GM18502 (cell line): ENCODE data around the gene ST3GAL5.

ENCODE experiments used
- ATAC-seq: cut with Tn5 transposase; IDR thresholded peaks from one replicate; pipeline ENCODE4 v1.9.1; 2021; ENCODE audit warnings: mild to moderate bottlenecking; ENCODE audit not compliant: unreplicated experiment, poor library complexity

The ST3GAL5 gene

GRCh38 chr2:85868822-85869221, 20.0 kb downstream of the ST3GAL5 start:
- no peak for ATAC-seq

- ATAC-seq, result no peak
Observed at GRCh38 chr2:85867556-85868292, 21.1 kb downstream of the ST3GAL5 start.

- no peak for ATAC-seq
Observed at GRCh38 chr2:85867121-85867520, 21.7 kb downstream of the ST3GAL5 start.

GRCh38 chr2:85866165-85866659, 22.6 kb downstream of the ST3GAL5 start:
- no peak for ATAC-seq

DNA sequence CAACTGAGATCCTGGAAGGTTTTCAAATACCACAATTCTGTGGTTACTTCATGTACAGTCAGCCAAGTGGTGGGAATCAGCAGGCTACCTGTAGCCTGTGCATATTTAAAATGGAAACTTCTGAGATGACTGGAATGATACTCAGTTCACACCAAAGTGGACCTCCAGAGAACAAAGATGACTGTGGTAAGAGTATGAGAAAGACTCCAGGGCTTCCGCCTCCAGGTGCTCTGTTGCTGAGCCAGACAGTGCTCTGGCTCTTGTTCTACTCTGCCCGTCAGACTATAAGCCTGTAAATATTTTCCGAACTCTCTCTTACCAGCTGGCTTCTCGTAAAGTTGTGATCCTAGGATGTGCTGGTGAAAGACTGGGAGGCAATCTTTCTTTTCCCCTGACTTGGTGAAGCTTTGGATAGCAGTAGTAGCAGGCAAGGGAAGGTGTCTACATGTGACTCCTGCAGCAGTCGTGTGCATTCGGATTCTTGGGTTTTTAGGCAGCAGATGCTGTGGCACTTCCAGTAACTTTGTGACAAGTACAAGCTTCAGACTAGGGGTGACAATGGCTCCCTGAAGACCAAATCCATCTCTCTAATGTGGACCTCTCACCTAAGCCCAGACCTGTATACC, 23.1 kb downstream of the ST3GAL5 start:
- ATAC-seq, result peak; percentile 81

DNA sequence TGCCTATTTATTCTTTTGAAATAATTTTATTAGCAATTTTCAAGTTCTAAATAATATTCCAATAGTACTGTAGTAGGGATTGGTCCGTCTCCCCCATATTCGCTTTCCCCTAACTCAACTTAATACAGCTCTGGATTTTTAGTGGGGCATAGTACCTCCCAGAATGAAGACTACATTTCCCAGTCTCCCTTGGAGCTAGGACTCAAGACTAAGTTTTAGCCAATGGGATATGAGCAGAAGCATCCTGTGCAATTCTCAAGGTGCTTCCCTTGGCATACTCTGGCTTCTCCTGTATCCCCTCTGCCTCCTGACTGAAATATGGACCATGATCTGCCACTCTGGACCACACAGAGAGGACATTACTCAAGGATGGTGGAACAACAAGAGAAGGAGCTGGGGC, 24.1 kb downstream of the ST3GAL5 start:
- no peak for ATAC-seq

- ATAC-seq, result no peak
Observed at GRCh38 chr2:85862426-85862825, 26.4 kb downstream of the ST3GAL5 start.

DNA sequence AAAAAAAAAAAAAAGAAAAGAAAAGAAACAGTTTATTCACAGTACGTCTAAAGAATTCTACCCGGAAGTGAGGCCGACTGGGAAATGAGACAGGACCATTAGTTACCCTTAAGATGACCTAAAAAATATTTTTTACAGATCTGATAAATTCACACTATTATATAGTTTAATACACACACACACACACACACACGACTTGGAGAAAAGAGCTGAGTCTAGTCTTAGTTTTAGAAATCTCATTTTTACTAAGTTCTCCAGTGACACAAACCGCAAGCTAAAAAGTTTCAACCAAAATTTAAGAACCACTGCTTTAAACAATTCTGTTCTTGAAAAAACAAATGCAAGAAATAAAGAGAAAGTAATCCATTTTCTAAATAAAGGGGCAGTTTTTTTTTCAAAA, 27.1 kb downstream of the ST3GAL5 start:
- ATAC-seq, result no peak

GRCh38 chr2:85861180-85861579, 27.6 kb downstream of the ST3GAL5 start:
- peak; percentile 59 for ATAC-seq

GRCh38 chr2:85858841-85859240, 29.9 kb downstream of the ST3GAL5 start:
- no peak for ATAC-seq

DNA sequence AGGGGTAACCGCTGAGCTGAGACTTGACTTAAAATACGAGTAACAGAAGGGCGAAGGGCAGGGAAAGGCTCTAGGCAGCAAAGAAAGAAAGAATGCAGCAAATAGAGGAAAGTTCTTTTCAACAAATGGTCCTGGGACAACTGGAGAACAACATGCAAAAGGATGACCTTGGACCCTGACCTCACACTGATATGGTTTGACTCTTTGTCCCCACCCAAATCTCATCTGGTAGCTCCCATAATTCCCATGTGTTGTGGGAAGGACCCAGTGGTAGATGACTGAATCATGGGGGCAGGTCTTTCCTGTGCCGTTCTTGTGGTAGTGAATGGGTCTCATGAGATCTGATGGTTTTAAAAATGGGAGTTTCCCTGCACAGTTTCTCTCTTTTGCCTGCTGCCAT, 33.9 kb downstream of the ST3GAL5 start:
- no peak for ATAC-seq

DNA sequence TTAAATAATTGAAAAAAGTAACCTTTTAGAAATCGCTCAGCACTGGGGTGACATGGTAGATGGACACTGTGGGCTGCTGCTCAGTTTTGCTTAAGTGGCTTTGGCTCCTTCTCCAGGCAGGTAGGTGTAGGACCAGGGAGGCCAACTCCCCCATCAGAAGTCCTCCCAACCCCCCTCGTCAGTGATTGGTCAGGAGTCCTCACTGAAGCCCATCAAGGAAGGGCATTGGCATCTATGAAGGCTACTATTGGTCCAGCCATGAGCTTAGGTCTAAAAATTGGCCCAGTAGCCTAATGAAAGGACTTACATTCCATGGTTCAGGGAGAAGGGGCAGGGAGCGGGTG, 34.7 kb downstream of the ST3GAL5 start:
- peak; percentile 30 for ATAC-seq

GRCh38 chr2:85853499-85854165, 35.2 kb downstream of the ST3GAL5 start:
- peak; percentile 51 for ATAC-seq

DNA sequence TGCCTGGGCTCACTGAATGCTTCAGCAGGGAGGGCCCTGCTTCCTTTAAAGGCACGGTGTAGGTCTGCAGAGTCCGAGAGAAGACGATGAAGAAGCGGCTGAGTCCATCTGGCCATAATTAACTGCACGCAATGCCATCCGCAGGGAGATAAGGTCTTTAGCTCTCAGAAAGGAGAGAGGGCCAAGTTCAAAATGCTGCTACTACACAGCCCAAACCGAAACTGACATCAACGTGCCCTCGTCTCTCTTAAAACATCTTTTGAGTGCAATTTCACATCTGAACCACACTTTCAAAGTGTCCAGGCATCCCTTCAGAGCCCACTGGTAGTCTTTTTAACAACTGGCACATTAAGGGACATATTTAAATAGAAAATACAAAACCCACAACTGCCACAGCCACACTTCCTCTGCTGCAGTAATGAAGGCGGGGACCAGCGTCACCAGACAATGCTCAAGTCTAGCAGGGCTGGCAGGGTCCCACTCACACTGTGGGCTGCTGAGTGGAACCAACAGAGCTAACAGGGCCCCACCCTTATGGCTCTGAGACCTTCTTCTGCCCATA, 35.8 kb downstream of the ST3GAL5 start:
- peak; percentile 75 for ATAC-seq

- ATAC-seq, result no peak
Observed at GRCh38 chr2:85852152-85852840, 36.5 kb downstream of the ST3GAL5 start.

GRCh38 chr2:85851253-85852151, 37.3 kb downstream of the ST3GAL5 start:
- no peak for ATAC-seq

DNA sequence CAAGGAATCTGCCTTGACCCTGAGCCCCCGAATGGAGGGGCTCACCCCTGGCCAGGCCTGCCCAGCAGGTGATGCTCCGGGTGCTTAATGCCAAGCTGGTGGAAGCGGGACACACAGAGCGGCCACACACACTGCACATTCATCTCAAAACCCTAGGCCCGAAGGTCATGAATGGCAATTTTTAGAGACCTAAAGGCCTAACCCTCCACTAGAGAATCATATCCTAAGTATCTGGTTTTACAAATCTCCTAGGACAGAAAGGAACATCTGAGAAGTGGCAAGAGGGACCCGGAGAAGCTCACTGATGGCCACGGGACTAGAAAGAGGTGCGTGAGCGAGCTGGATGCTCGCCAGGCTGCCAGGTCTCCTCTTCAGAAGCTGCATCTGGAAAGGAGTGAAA, 38.3 kb downstream of the ST3GAL5 start:
- no peak for ATAC-seq

DNA sequence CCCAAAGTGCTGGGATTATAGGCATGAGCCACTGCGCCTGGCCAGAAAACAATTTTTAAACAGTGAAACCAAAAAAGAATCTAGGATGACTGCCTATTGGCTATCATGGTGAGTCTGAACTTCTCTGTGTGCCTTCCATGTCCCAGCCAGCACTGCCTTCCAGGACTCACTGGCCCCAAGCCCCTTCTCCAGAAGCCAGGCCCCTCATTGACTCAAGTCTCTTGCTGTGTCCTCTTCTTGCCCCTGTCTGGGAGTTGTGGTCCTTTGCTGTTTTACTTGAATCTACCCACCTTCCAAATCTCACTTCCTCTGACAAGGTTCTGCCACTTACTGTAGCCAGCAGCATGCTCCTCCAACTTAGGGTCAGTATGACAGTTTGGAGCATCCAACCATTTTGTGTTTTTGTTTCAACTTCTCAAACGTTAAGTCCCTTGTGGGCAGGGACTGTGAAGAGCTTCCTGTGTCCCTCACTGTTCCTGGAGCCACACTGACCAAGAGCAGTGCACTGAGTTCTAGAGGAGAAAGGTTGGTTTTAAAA, 41.7 kb downstream of the ST3GAL5 start:
- no peak for ATAC-seq

GRCh38 chr2:85846411-85846810, 42.4 kb downstream of the ST3GAL5 start:
- ATAC-seq, result no peak
